Mesenchymal stem cell (in vitro differentiated cells and primary cell): ENCODE measurements around the gene ENAM.

Experiments
- DNase-seq: peaks from one replicate; pipeline ENCODE4 v3.0.0-alpha.2; 2013
- H2AFZ ChIP-seq: one replicate; pipeline ENCODE4 v1.6.1; 2013; ENCODE audit warnings: low read depth, mild to moderate bottlenecking, control low read depth, inconsistent platforms, low read length, moderate library complexity
- H2AK5ac ChIP-seq: 2 replicates; pipeline ENCODE4 v1.6.1; 2013; ENCODE audit warnings: low read length, moderate library complexity, mild to moderate bottlenecking, inconsistent platforms; ENCODE audit not compliant: severe bottlenecking
- H2BK120ac ChIP-seq: one replicate; pipeline ENCODE4 v1.6.1; 2013; ENCODE audit warnings: low read depth, mild to moderate bottlenecking, inconsistent platforms, low read length, moderate library complexity
- H2BK12ac ChIP-seq, 2 experiments: one replicate each; pipeline ENCODE4 v1.6.1; 2013; ENCODE audit warnings: inconsistent platforms in 2 of 2, low read length in 2 of 2, mild to moderate bottlenecking in 2 of 2, moderate library complexity in 2 of 2, control low read depth in 1 of 2
- H2BK15ac ChIP-seq: one replicate; pipeline ENCODE4 v1.6.1; 2013; ENCODE audit warnings: mild to moderate bottlenecking, low read depth, inconsistent platforms; ENCODE audit not compliant: poor library complexity, severe bottlenecking
- H2BK5ac ChIP-seq: 2 replicates; pipeline ENCODE4 v1.6.1; 2013; ENCODE audit warnings: low read depth, mild to moderate bottlenecking, low read length, control low read depth, inconsistent platforms; ENCODE audit not compliant: poor library complexity, severe bottlenecking
- H3K14ac ChIP-seq, 2 experiments: one replicate each; pipeline ENCODE4 v1.6.1; 2013; ENCODE audit warnings: inconsistent platforms in 2 of 2, low read length in 2 of 2, control low read depth in 1 of 2, mild to moderate bottlenecking in 1 of 2, moderate library complexity in 1 of 2
- H3K18ac ChIP-seq, 2 experiments: one replicate each; pipeline ENCODE4 v1.6.1; 2013; ENCODE audit warnings: inconsistent platforms in 2 of 2, low read length in 2 of 2, control low read depth in 1 of 2, low read depth in 1 of 2, mild to moderate bottlenecking in 1 of 2
- H3K23ac ChIP-seq, 2 experiments: one replicate each; pipeline ENCODE4 v1.6.1; 2013; ENCODE audit warnings: inconsistent platforms in 2 of 2, low read length in 2 of 2, mild to moderate bottlenecking in 2 of 2, moderate library complexity in 2 of 2, control low read depth in 1 of 2
- H3K27ac ChIP-seq: 2 replicates; pipeline ENCODE4 v1.5.1; 2013; ENCODE audit warnings: mild to moderate bottlenecking, moderate library complexity, low read length, control low read depth, inconsistent platforms; ENCODE audit not compliant: poor library complexity, severe bottlenecking
- H3K27me3 ChIP-seq, 2 experiments: 2 replicates each; pipeline versions ENCODE4 v1.6.1 to v1.7.0; 2013; ENCODE audit warnings: low read length in 2 of 2, mild to moderate bottlenecking in 2 of 2, moderate library complexity in 2 of 2, control low read depth in 1 of 2, inconsistent platforms in 1 of 2; ENCODE audit not compliant: control insufficient read depth in 1 of 2, insufficient read depth in 1 of 2
- H3K36me3 ChIP-seq, 2 experiments: 2 replicates each; pipeline versions ENCODE4 v1.6.1 to v1.7.0; 2013; ENCODE audit warnings: low read length in 2 of 2, control low read depth in 1 of 2, inconsistent platforms in 1 of 2, low read depth in 1 of 2, mild to moderate bottlenecking in 1 of 2; ENCODE audit not compliant: insufficient read depth in 2 of 2, control insufficient read depth in 1 of 2
- H3K4ac ChIP-seq, 2 experiments: one replicate each; pipeline ENCODE4 v1.6.1; 2013; ENCODE audit warnings: inconsistent platforms in 2 of 2, low read length in 2 of 2, mild to moderate bottlenecking in 2 of 2, moderate library complexity in 2 of 2, control low read depth in 1 of 2, low read depth in 1 of 2
- H3K4me1 ChIP-seq: 2 replicates; pipeline ENCODE4 v1.6.1; 2013; ENCODE audit warnings: low read depth, low read length, control low read depth; ENCODE audit not compliant: control insufficient read depth, insufficient read depth
- H3K4me2 ChIP-seq: 2 replicates; pipeline ENCODE4 v1.6.1; 2013; ENCODE audit warnings: low read length, mild to moderate bottlenecking, inconsistent platforms; ENCODE audit not compliant: poor library complexity, severe bottlenecking
- H3K4me3 ChIP-seq, 2 experiments: 2 replicates each; pipeline versions ENCODE4 v1.5.1 to v1.7.0; 2013; ENCODE audit warnings: low read length in 2 of 2, mild to moderate bottlenecking in 2 of 2, control low read depth in 1 of 2, low read depth in 1 of 2; ENCODE audit not compliant: insufficient read depth in 1 of 2
- H3K79me1 ChIP-seq: replicated peaks from 2 replicates; pipeline ENCODE4 v1.6.1; 2013; ENCODE audit warnings: mild to moderate bottlenecking, control low read depth, low read length, inconsistent platforms; ENCODE audit not compliant: poor library complexity, severe bottlenecking
- H3K9ac ChIP-seq: 2 replicates; pipeline ENCODE4 v1.7.0; 2013; ENCODE audit warnings: mild to moderate bottlenecking, low read length, moderate library complexity
- H3K9me3 ChIP-seq: 2 replicates; pipeline ENCODE4 v1.7.0; 2013; ENCODE audit warnings: mild to moderate bottlenecking, low read length; ENCODE audit not compliant: control insufficient read depth
- H4K8ac ChIP-seq: one replicate; pipeline ENCODE4 v1.6.1; 2013; ENCODE audit warnings: inconsistent platforms, mild to moderate bottlenecking, low read length, moderate library complexity
- H4K91ac ChIP-seq: one replicate; pipeline ENCODE4 v1.6.1; 2013; ENCODE audit warnings: mild to moderate bottlenecking, low read length, inconsistent platforms
- WGBS: methylation state at CpG from one replicate; pipeline ENCODE4 v1.1.7; 2013; ENCODE audit warnings: mixed read lengths; 5-methylcytosine and 5-hydroxymethylcytosine counted together

The ENAM gene

GRCh38 chr4:70600977-70601376, 27.6 kb upstream of the ENAM start:
- H2BK5ac ChIP-seq = no peak overlapping the region
- no peaks in the 10 kb centered on the region for H3K27me3 ChIP-seq
- H3K4me3 ChIP-seq = no peak overlapping the region
- H2AK5ac ChIP-seq = no peak overlapping the region
- no peak for DNase-seq
- H3K27ac ChIP-seq = no peak overlapping the region
- H3K4me1 ChIP-seq = no peaks in the 10 kb centered on the region
- no peak overlapping the region for H2BK15ac ChIP-seq
- no peaks in the 10 kb centered on the region for H3K79me1 ChIP-seq
- 62% methylated on average over 4 of the region's 5 CpGs for WGBS
- H3K36me3 ChIP-seq = no peaks in the 10 kb centered on the region
- H3K18ac ChIP-seq = no peak overlapping the region
- no peak overlapping the region for H3K23ac ChIP-seq
- no peak overlapping the region for H4K8ac ChIP-seq
- no peak overlapping the region for H3K9ac ChIP-seq
- no peak overlapping the region for H2BK12ac ChIP-seq
- H2AFZ ChIP-seq = no peak overlapping the region
- H4K91ac ChIP-seq = no peak overlapping the region
- no peak overlapping the region for H2BK120ac ChIP-seq
- no peaks in the 10 kb centered on the region for H3K9me3 ChIP-seq
- no peak overlapping the region for H3K14ac ChIP-seq
- no peak overlapping the region for H3K4me2 ChIP-seq
- H3K4ac ChIP-seq = no peak overlapping the region

GRCh38 chr4:70601422-70602039, 27.0 kb upstream of the ENAM start:
- H3K18ac ChIP-seq = no peak overlapping the region
- no peak overlapping the region for H3K4me3 ChIP-seq
- no peaks in the 10 kb centered on the region for H3K9me3 ChIP-seq
- H3K4ac ChIP-seq = no peak overlapping the region
- no peak overlapping the region for H2BK5ac ChIP-seq
- no peak overlapping the region for H3K4me2 ChIP-seq
- H2BK15ac ChIP-seq = no peak overlapping the region
- no peaks in the 10 kb centered on the region for H3K79me1 ChIP-seq
- no peaks in the 10 kb centered on the region for H3K36me3 ChIP-seq
- H3K27me3 ChIP-seq = no peaks in the 10 kb centered on the region
- no peak overlapping the region for H2AFZ ChIP-seq
- H3K23ac ChIP-seq = no peak overlapping the region
- no peak overlapping the region for H3K9ac ChIP-seq
- H2AK5ac ChIP-seq = no peak overlapping the region
- H3K27ac ChIP-seq = no peak overlapping the region
- H3K14ac ChIP-seq = no peak overlapping the region
- 56% methylated on average over 2 of the region's 5 CpGs for WGBS
- DNase-seq = peak; percentile 61
- H3K4me1 ChIP-seq = no peaks in the 10 kb centered on the region
- no peak overlapping the region for H4K8ac ChIP-seq
- no peak overlapping the region for H2BK120ac ChIP-seq
- H4K91ac ChIP-seq = no peak overlapping the region
- H2BK12ac ChIP-seq = no peak overlapping the region

GRCh38 chr4:70603856-70604255, 24.7 kb upstream of the ENAM start:
- Histone ChIP-seq H2BK5ac (no peak overlapping the region), H4K8ac (no peak overlapping the region), H3K4me3 (no peak overlapping the region), H3K18ac (no peak overlapping the region), H4K91ac (no peak overlapping the region), H3K79me1 (no peaks in the 10 kb centered on the region), H3K27ac (no peak overlapping the region), H3K36me3 (no peaks in the 10 kb centered on the region), H3K27me3 (no peaks in the 10 kb centered on the region), H3K9ac (peak overlapping the region; percentile 58), H3K23ac (no peak overlapping the region), H2BK120ac (no peak overlapping the region), H3K4ac (no peak overlapping the region), H2BK15ac (no peak overlapping the region), H2AFZ (no peak overlapping the region), H3K14ac (no peak overlapping the region), H3K4me2 (no peak overlapping the region), H3K4me1 (no peaks in the 10 kb centered on the region), H3K9me3 (no peaks in the 10 kb centered on the region), H2BK12ac (no peak overlapping the region), H2AK5ac (no peak overlapping the region)
- peak; percentile 34 for DNase-seq
- 52% methylated on average over 3 of the region's 3 CpGs for WGBS

- no peak overlapping the region for H3K4ac ChIP-seq
- H3K14ac ChIP-seq = no peak overlapping the region
- H2AK5ac ChIP-seq = no peak overlapping the region
- H3K27ac ChIP-seq = no peak overlapping the region
- no peak overlapping the region for H2BK5ac ChIP-seq
- H2AFZ ChIP-seq = no peak overlapping the region
- H3K9me3 ChIP-seq = no peaks in the 10 kb centered on the region
- H3K4me1 ChIP-seq = no peaks in the 10 kb centered on the region
- no peaks in the 10 kb centered on the region for H3K79me1 ChIP-seq
- no peaks in the 10 kb centered on the region for H3K36me3 ChIP-seq
- H3K18ac ChIP-seq = no peak overlapping the region
- no peak overlapping the region for H3K4me2 ChIP-seq
- H2BK120ac ChIP-seq = no peak overlapping the region
- H4K91ac ChIP-seq = no peak overlapping the region
- peaks cover 0 to 8% of the 10 kb centered on the region in 2 experiments for H3K27me3 ChIP-seq
- no peak overlapping the region for H3K23ac ChIP-seq
- H4K8ac ChIP-seq = no peak overlapping the region
- DNase-seq = peak; percentile 19
- no peak overlapping the region for H3K9ac ChIP-seq
- H2BK15ac ChIP-seq = no peak overlapping the region
- no peak overlapping the region for H3K4me3 ChIP-seq
- 82% methylated on average over 8 of the region's 8 CpGs for WGBS
- no peak overlapping the region for H2BK12ac ChIP-seq
Measured at GRCh38 chr4:70606459-70606858, 22.1 kb upstream of the ENAM start.
